H7 (cell line): ENCODE results near the gene SMG9. TPM values are rescaled to one million over a fixed set of nuclear protein-coding genes. Genes with fewer than 3 reads are reported as not detected.

ENCODE experiments used
- DNase-seq: peaks from one replicate; pipeline ENCODE4 v3.0.0; 2012
- H3K27me3 ChIP-seq: 2 replicates; pipeline ENCODE4 v1.6.0; 2011; ENCODE audit warnings: mild to moderate bottlenecking, low read length; ENCODE audit not compliant: control insufficient read depth, insufficient read depth
- H3K36me3 ChIP-seq: replicated peaks from 2 replicates; pipeline ENCODE4 v1.5.1; 2011; ENCODE audit warnings: low read length; ENCODE audit not compliant: control insufficient read depth, insufficient read depth
- H3K4me3 ChIP-seq: 2 replicates; pipeline ENCODE4 v1.5.1; 2011; ENCODE audit warnings: low read depth, mild to moderate bottlenecking, control low read depth, low read length, moderate library complexity; ENCODE audit not compliant: insufficient read depth
- total RNA-seq: library from RNA; depleted of rRNA; stranded (reverse); fragments of >200 nt; shearing (Covaris generic); gene quantifications from 2 replicates; pipeline ENCODE4 v1.2.3, GENCODE V29; 2014

SMG9 gene
- total RNA-seq, 1 experiment from 2014 or later: 23.4 TPM

DNA sequence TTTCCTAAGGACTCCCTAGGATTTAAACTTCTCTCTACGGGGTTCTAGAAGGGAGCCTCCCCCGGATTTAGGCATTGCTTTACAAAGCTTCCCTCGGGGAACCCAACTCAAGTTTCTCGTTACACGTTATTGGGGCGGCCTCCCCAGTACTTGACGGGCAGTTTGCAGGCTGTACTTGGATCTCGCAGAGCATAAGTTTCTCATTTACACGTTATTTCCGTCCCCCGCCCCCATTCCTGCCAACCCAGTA is 584 bp downstream of the SMG9 start:
- Histone ChIP-seq H3K36me3 (peaks cover 3% of the 10 kb centered on the region; the same call in 1 of the 2 replicates), H3K27me3 (no peaks in the 10 kb centered on the region), H3K4me3 (peak overlapping the region; percentile 70)
- no peak for DNase-seq

DNA sequence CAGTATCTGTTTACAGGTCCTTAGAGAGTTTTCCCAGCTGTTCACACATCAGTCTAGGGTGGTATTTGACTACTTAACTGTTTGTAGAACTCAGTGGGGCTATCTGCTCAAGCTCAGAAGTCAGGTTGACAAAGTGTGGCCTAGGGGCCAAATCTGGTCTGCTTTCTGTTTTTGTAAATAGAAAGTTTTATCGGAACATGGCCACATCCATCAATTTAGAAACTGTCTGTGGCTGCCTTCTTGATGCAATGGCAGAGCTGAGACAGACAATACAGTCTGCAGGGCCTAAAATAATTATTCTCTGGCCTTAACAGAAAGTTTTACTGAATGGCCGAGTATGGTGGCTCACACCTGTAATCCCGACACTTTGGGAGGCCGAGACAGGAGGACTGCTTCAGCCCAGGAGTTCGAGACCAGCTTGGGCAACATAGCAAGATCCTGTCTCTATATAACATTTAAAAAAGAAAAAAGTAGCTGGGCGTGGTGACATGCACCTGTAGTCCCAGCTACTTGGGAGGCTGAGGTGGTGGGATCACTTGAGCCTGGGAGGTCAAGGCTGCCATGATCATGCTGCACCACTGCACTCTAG is 2.4 kb downstream of the SMG9 start:
- Histone ChIP-seq H3K27me3 (no peaks in the 10 kb centered on the region), H3K4me3 (no peak overlapping the region), H3K36me3 (peaks cover 7% of the 10 kb centered on the region)
- no peak for DNase-seq

GRCh38 chr19:43751466-43752220 is 3.1 kb downstream of the SMG9 start:
- no peak for DNase-seq
- Histone ChIP-seq H3K36me3 (peaks cover 14% of the 10 kb centered on the region), H3K4me3 (no peak overlapping the region), H3K27me3 (no peaks in the 10 kb centered on the region)

GRCh38 chr19:43749898-43750297 is 4.9 kb downstream of the SMG9 start:
- no peaks in the 10 kb centered on the region for H3K27me3 ChIP-seq
- H3K4me3 ChIP-seq: no peak overlapping the region
- no peak for DNase-seq
- H3K36me3 ChIP-seq: peaks cover 19% of the 10 kb centered on the region

GRCh38 chr19:43749152-43749551 is 5.6 kb downstream of the SMG9 start:
- Histone ChIP-seq H3K27me3 (no peaks in the 10 kb centered on the region), H3K4me3 (no peak overlapping the region), H3K36me3 (peaks cover 21% of the 10 kb centered on the region)
- no peak for DNase-seq

DNA sequence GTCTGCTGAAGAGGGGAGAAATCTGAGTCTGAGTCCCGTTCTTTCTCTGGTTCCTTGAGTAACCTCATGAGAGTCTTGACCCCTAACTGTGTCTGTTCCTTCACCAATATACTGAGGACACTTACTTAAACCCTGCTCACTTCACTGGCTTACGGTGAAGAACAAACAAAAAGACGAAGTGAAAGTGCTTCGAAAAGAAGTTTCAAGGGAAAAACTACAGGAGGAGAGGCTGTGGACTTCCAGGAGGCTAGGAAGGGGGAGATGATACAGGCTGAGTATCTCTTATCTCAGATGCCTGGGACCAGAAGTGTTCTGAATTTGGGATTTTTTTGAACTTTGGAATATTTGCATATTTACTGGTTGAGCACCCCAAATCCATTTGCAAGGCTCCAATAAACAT is 6.1 kb downstream of the SMG9 start:
- Histone ChIP-seq H3K27me3 (no peaks in the 10 kb centered on the region), H3K4me3 (no peak overlapping the region), H3K36me3 (peaks cover 21% of the 10 kb centered on the region)
- DNase-seq: no peak

DNA sequence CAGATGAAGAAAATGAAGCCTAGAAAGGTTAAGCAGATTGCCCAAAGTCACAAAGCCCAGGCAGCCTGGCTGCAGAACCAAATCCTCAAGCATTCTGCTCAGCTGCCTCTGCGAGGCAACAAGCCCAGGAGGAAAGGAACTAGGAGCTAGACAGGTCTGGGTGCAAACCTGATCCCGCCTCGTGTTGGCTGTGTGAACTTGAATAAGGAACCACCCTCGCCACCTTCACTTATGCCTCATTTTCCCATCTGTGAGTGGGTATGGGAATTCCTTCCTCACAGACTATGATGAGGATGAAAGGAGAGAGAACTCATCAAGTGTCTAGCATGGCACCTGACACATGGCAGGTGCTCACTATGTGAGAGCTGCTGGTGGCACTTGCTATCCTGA is 6.6 kb downstream of the SMG9 start:
- Histone ChIP-seq H3K4me3 (no peak overlapping the region), H3K36me3 (peaks cover 21% of the 10 kb centered on the region), H3K27me3 (no peaks in the 10 kb centered on the region)
- DNase-seq: no peak

DNA sequence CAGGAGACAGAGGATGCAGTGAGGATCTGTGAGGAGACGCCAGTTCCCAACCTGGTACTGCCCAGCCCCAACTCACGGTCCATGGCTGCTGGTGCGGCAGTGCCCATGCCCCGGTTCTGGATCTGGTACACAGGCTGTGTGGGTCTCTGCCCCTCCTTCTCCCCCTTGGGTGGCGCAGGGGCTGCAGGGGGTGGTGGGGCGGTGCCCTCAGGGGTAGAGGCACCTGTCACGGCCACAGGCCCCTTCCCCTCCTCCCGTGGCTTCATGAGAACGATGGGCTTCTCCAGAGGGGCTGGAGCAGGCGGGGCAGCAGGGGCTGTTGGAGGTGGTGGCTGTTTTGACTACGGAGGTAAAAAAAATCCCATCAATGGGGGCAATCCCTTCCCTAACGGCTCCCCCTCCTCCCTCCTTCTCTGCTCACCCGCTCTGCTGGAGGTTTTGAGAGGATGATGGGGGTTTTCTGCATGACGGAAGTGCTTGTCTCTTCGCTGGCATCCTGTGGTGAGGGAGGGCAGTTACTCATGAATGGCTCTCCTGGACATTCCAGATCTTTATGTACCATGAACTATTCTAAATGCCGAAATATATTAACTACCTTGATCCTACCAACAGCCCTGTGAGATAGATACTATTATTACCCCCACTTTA is 7.1 kb downstream of the SMG9 start:
- Histone ChIP-seq H3K36me3 (peaks cover 21% of the 10 kb centered on the region), H3K27me3 (no peaks in the 10 kb centered on the region), H3K4me3 (no peak overlapping the region)
- DNase-seq: no peak

DNA sequence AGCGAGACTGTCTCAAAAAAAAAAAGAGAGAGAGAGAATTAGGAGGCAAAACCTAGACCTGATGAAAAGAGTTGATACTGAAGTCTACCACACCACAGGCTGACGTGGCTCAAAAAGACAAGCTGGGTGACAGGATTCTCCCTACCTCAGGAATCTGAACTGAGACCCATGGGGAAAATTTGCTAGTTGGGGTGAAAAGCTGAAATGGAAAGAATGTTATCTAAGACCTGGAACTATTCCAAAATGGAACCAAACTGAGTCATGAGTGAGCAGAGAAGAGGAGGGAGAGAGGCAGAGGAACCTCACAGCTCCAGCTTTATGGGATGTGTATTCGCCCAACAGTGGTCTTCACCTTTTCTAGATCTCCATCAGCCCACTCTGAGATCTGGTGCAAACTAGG is 11.7 kb downstream of the SMG9 start:
- no peaks in the 10 kb centered on the region for H3K27me3 ChIP-seq
- DNase-seq: no peak
- H3K36me3 ChIP-seq: peaks cover 32% of the 10 kb centered on the region
- no peak overlapping the region for H3K4me3 ChIP-seq

DNA sequence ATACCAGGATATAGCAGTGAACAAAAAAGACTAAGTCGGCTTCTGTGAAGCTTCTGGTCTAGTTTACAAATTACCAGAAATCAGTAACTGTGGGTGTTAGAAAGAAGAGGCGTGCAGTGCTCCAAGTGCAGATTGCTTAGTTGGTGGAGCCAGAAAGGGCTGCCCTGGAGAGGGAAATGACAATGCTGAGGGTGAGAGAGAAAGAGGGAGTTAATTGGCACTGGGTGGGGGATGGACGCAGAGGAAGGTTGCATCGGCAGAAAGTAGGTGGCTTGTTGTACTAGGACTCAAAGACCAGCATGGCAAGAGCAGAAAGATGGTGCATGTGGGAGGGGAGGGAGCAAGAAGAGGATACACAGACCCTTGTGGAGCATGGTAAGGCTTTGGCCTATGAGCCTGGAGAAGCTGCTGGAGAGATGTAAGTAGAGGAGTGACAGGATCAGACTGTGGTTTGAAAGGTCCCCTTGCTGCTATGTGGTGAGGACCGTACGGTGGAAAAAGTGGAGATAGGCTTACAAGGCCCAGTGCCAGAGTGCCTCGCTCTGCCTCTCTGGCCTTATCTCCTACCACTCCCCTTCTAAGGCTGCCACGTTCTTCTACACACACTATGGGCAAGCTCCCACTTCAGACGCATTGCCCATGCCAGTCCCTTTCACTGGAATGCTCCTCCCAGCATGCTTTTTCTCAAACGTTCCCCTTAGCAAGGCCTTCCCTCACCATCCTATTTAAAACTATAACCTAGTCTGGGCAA is 13.5 kb downstream of the SMG9 start:
- DNase-seq: no peak
- H3K36me3 ChIP-seq: peaks cover 29% of the 10 kb centered on the region
- H3K4me3 ChIP-seq: no peak overlapping the region
- H3K27me3 ChIP-seq: no peaks in the 10 kb centered on the region

- no peak for DNase-seq
- Histone ChIP-seq H3K27me3 (no peaks in the 10 kb centered on the region), H3K4me3 (no peak overlapping the region), H3K36me3 (peaks cover 27% of the 10 kb centered on the region)
Measured at GRCh38 chr19:43739439-43740235, 15.1 kb downstream of the SMG9 start.

GRCh38 chr19:43738780-43739211 is 16.0 kb downstream of the SMG9 start:
- H3K4me3 ChIP-seq: no peak overlapping the region
- H3K36me3 ChIP-seq: peaks cover 27% of the 10 kb centered on the region

GRCh38 chr19:43735957-43736356 is 18.8 kb downstream of the SMG9 start:
- Histone ChIP-seq H3K36me3 (peaks cover 28% of the 10 kb centered on the region), H3K4me3 (no peak overlapping the region), H3K27me3 (no peaks in the 10 kb centered on the region)
- no peak for DNase-seq

More at GRCh38 chr19:43738780-43739211, 16.0 kb downstream of the SMG9 start:
- no peaks in the 10 kb centered on the region for H3K27me3 ChIP-seq
- DNase-seq: no peak

DNA sequence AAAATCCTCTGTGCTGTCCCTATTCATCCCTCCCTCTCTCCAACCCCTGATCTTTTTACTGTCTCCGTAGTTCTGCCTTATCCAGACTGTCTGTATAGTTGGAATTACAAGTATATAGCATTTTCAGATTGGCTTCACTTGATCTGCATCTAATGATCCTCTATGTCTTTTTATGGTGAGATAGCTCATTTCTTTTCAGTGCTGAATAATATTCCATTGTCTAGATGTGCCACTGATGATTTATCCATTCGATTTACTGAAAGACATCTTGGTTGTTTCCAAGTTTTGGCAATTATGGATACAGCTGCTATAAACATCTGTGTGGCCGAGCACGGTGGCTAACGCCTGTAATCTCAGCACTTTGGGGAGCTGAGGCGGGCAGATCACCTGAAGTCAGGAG is 19.7 kb downstream of the SMG9 start:
- DNase-seq: no peak
- Histone ChIP-seq H3K27me3 (no peaks in the 10 kb centered on the region), H3K36me3 (peaks cover 28% of the 10 kb centered on the region), H3K4me3 (no peak overlapping the region)
